ENCODE measurements around the gene GABRD. TPM values are rescaled to one million over a fixed set of nuclear protein-coding genes. Genes with fewer than 3 reads are reported as not detected.

Gene GABRD
- total and polyA plus RNA-seq, 2 experiments from 2014 or later, result 2.1 to 5.1 TPM

DNA sequence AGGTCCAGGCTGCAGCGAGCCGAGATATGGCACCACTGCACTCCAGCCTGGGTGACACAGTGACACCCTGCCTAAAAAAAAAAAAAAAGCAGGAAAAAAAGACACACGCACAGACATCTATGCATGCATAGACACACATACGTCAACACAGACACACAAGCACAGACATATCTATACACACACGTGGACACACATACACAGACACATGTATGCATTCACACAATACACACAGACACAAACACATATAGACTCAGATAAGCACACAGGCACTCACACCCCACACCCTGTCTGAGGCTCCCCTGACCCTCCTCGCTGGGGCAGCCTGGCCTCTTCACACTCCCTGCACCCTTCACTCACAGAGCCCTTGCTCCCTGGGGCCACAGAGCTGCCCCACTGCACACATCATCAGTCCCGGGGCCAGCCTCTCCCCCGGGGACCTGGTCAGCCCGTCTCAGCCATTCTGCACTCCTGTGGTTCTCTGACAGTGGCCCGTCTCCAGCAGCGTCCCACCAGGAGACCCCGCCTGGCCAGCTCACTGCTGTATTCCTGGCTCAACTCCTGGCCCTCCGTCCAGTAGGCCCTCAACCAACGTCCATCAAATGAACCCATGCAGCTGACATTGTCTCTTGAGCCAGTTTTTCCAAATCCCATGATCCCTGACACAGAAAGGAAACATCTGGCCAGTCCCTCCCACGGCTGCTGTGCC lies 26.5 kb downstream of the GABRD start:
- Histone ChIP-seq H3K27me3 (ENCODE audit: insufficient read depth) (no peaks in the 10 kb centered on the region), H2AFZ (no peak overlapping the region), H3K36me3 (ENCODE audit: insufficient read depth) (no peaks in the 10 kb centered on the region), H3K27ac (ENCODE audit: low read depth) (no peak overlapping the region), H3K9me2 (ENCODE audit: insufficient read depth) (no peaks in the 10 kb centered on the region), H3K4me2 (no peak overlapping the region), H3K79me2 (replicated peaks; ENCODE audit: insufficient read depth) (no peaks in the 10 kb centered on the region), H4K20me1 (replicated peaks; ENCODE audit: insufficient read depth) (no peaks in the 10 kb centered on the region), H3F3A (replicated peaks; ENCODE audit: low read depth) (peaks cover 18% of the 10 kb centered on the region), H3K4me3 (no peak overlapping the region), H3K4me1 (ENCODE audit: insufficient read depth) (peaks cover 25% of the 10 kb centered on the region; the same call in 1 of the 2 replicates)
- H3K27me3 Mint-ChIP-seq (ENCODE audit: insufficient read depth, low read depth, poor library complexity), result peaks cover 27% of the 10 kb centered on the region
- no peak overlapping the region for H3K27ac Mint-ChIP-seq
- 0 out of 3 replicates have a peak overlapping the region, but pooled peaks have one; percentile 15 for H3K4me3 Mint-ChIP-seq
- ATAC-seq (no peak), DNase-seq (ENCODE audit: low spot score) (no peak)
- no peaks in the 10 kb centered on the region; the same call in 2 of the 3 replicates for H3K9me3 Mint-ChIP-seq
- peaks cover 2% of the 10 kb centered on the region; the same call in 1 of the 3 replicates for H3K36me3 Mint-ChIP-seq (ENCODE audit: low read depth)
- TF ChIP-seq ZNF331 (CRISPR knock-in tag; IDR thresholded peaks at IDR 0.05; ENCODE audit: low read depth), result no peak
- TF ChIP-seq ZNF114 (CRISPR knock-in tag; IDR thresholded peaks at IDR 0.05), result no peak
- TF ChIP-seq JUNB (IDR thresholded peaks at IDR 0.05; ENCODE audit: unreplicated experiment), result no peak
- no peak for TF ChIP-seq EZH2phosphoT487 (IDR thresholded peaks at IDR 0.05; ENCODE audit: unreplicated experiment)
- peaks cover 19% of the 10 kb centered on the region for H3K4me1 Mint-ChIP-seq

- Histone ChIP-seq H3K4me3 (peak overlapping the region; percentile 26; the same call in 1 of the 2 replicates), H3K4me2 (peak overlapping the region; percentile 73), H4K20me1 (replicated peaks; ENCODE audit: insufficient read depth) (peaks cover 6% of the 10 kb centered on the region; the same call in 1 of the 2 replicates), H3K9me2 (ENCODE audit: insufficient read depth) (no peaks in the 10 kb centered on the region), H3K27ac (ENCODE audit: low read depth) (no peak overlapping the region), H3K4me1 (ENCODE audit: insufficient read depth) (peaks cover 25% of the 10 kb centered on the region; the same call in 1 of the 2 replicates), H2AFZ (no peak overlapping the region), H3F3A (replicated peaks; ENCODE audit: low read depth) (peaks cover 18% of the 10 kb centered on the region), H3K79me2 (replicated peaks; ENCODE audit: insufficient read depth) (peaks cover 4% of the 10 kb centered on the region; the same call in 1 of the 2 replicates), H3K36me3 (ENCODE audit: insufficient read depth) (no peaks in the 10 kb centered on the region), H3K27me3 (ENCODE audit: insufficient read depth) (no peaks in the 10 kb centered on the region)
- no peak for TF ChIP-seq POLR2AphosphoS5 (IDR thresholded peaks at IDR 0.05; ENCODE audit: low read depth)
- no peak for TF ChIP-seq ZNF114 (CRISPR knock-in tag; IDR thresholded peaks at IDR 0.05)
- no peak for TF ChIP-seq NANOG (IDR thresholded peaks at IDR 0.05; ENCODE audit: borderline replicate concordance)
- no peak for TF ChIP-seq EZH2 (IDR thresholded peaks at IDR 0.05; ENCODE audit: low read depth, unreplicated experiment)
- TF ChIP-seq, protein P1, sequence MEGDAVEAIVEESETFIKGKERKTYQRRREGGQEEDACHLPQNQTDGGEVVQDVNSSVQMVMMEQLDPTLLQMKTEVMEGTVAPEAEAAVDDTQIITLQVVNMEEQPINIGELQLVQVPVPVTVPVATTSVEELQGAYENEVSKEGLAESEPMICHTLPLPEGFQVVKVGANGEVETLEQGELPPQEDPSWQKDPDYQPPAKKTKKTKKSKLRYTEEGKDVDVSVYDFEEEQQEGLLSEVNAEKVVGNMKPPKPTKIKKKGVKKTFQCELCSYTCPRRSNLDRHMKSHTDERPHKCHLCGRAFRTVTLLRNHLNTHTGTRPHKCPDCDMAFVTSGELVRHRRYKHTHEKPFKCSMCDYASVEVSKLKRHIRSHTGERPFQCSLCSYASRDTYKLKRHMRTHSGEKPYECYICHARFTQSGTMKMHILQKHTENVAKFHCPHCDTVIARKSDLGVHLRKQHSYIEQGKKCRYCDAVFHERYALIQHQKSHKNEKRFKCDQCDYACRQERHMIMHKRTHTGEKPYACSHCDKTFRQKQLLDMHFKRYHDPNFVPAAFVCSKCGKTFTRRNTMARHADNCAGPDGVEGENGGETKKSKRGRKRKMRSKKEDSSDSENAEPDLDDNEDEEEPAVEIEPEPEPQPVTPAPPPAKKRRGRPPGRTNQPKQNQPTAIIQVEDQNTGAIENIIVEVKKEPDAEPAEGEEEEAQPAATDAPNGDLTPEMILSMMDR (conservative IDR thresholded peaks at IDR 0.05; ENCODE audit: low read depth in 2 of 2), result peak; percentile 84 to 99
- Mint-ChIP-seq H3K4me1 (peaks cover 19% of the 10 kb centered on the region), H3K27ac (no peak overlapping the region), H3K36me3 (ENCODE audit: low read depth) (peaks cover 2% of the 10 kb centered on the region; the same call in 1 of the 3 replicates), H3K4me3 (no peak overlapping the region), H3K27me3 (ENCODE audit: insufficient read depth, low read depth, poor library complexity) (peaks cover 27% of the 10 kb centered on the region), H3K9me3 (no peaks in the 10 kb centered on the region; the same call in 2 of the 3 replicates)
- ATAC-seq, result peak; percentile 57
- peak; percentile 92 for DNase-seq (ENCODE audit: low spot score)
Observed at GRCh38 chr1:2046174-2046917, 27.2 kb downstream of the GABRD start.
